Lower leg skin (tissue), 3 donors: ENCODE measurements around the gene SVIP.

Experiments used
- CTCF ChIP-seq, 3 donors: fragments of 450-650 bp; IDR thresholded peaks; one replicate each; pipeline ENCODE4 v1.5.1; 2016; ENCODE audit warnings: antibody characterized with exemption in 3 of 3, mild to moderate bottlenecking in 3 of 3, moderate library complexity in 2 of 3
- POLR2A ChIP-seq, 2 donors: fragments of 450-650 bp; IDR thresholded peaks; one replicate each; pipeline ENCODE4 v1.6.1; 2016 to 2017; ENCODE audit warnings: antibody characterized with exemption in 2 of 2, mild to moderate bottlenecking in 1 of 2, moderate library complexity in 1 of 2

DNA sequence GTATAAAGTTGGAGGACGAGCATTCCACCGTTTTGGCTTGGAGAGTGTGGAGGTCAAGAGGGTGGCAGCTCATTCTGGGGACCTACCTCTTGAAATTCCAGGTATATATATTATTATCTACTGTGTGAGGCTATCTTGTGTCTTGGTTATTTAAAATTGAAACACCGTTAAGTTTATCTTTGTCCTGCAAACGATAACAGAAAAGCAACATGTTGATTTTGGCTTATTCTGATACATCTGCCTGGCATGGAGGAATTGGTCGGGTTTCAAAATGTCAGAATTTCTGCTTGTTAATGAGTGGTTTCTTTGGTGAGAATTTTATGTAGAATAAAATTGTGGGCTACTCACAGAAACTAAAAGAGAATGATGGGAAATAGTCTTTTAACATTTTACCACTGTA lies 54.4 kb downstream of the SVIP start:
- TF ChIP-seq CTCF (IDR thresholded peaks at IDR 0.05): no peak
- no peak for TF ChIP-seq POLR2A (IDR thresholded peaks at IDR 0.05)
